AG09319 (cell line): ENCODE results near the gene ADAP1.

Source experiments
- DNase-seq: peaks from one replicate; pipeline ENCODE4 v3.0.0-alpha.2; 2010; ENCODE audit warnings: low read depth; ENCODE audit errors: extremely low read depth
- CTCF ChIP-seq: IDR thresholded peaks from 2 replicates; pipeline ENCODE4 v1.5.1; 2011; ENCODE audit warnings: low read depth, mild to moderate bottlenecking, inconsistent platforms, low read length, moderate library complexity

The ADAP1 gene

GRCh38 chr7:899806-900205 is 54.7 kb downstream of the ADAP1 start:
- no peak for DNase-seq
- TF ChIP-seq CTCF, result no peak

- TF ChIP-seq CTCF, result no peak
- no peak for DNase-seq
Measured at GRCh38 chr7:898855-899681, 55.4 kb downstream of the ADAP1 start.

GRCh38 chr7:898460-898854 is 56.0 kb downstream of the ADAP1 start:
- no peak for DNase-seq
- TF ChIP-seq CTCF, result no peak

- DNase-seq, result no peak
- no peak for TF ChIP-seq CTCF
Measured at GRCh38 chr7:897771-898376, 56.6 kb downstream of the ADAP1 start.

- DNase-seq, result no peak
- no peak for TF ChIP-seq CTCF
Measured at GRCh38 chr7:897086-897485, 57.4 kb downstream of the ADAP1 start.

GRCh38 chr7:896346-897075 is 58.0 kb downstream of the ADAP1 start:
- no peak for DNase-seq
- TF ChIP-seq CTCF, result no peak
